ENCODE measurements around the gene CLK2.
"Not testable (repeated sequence)": the region's sequence is repeated elsewhere in the genome, so short reads cannot be mapped to it uniquely, and the experiment has no call there.

Gene CLK2

DNA sequence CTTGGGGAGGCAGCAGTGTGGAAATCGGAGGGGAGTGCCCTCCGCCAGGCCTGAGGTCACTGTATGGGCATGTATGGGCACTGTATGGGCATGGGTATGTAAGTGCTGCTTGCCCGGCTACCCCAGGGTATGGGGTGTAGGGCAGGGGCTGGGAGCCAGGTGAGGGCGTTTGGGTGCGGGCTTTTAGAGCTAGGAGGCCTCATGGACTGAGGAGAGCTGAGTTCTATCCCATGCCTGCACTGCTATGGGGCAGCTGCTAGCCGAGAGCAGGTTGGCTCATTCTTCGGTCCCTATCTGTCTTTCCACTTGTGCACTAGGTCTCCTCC is 22.6 kb upstream of the CLK2 start:
- DNase-seq: no peak

GRCh38 chr1:155295183-155295941 is 22.1 kb upstream of the CLK2 start:
- DNase-seq: no peak

- DNase-seq: no peak
Observed at GRCh38 chr1:155294520-155295182, 21.3 kb upstream of the CLK2 start.

DNA sequence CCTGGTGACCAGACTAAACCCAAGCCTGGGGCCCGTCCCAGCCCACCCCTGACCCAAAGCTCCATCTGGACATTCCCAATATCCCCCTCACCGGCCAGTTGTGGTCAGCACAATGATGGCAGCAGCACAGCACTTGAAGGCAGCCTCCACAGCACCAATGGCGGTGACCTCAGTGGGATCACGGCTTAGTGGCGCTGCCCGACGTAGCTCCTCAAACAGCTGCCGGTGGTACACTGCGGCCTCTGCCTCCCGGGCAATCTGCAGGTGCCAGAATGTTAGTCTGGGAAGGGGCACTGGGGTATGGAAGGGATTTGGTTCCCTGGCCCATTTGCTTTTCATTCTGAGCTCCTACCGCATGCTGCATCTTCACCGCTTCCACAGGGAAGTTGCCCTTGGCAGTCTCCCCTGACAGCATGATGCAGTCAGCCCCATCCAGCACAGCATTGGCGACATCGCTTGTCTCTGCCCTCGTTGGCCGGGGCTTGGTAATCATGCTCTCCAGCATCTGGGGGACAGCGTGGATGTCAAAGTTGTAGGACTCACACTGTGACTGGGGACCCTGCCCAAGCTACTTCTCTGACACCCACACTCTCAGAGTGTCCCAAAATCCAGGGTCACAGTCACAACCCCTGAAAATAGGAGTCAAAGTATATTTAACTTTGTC is 19.9 kb upstream of the CLK2 start:
- DNase-seq: no peak

DNA sequence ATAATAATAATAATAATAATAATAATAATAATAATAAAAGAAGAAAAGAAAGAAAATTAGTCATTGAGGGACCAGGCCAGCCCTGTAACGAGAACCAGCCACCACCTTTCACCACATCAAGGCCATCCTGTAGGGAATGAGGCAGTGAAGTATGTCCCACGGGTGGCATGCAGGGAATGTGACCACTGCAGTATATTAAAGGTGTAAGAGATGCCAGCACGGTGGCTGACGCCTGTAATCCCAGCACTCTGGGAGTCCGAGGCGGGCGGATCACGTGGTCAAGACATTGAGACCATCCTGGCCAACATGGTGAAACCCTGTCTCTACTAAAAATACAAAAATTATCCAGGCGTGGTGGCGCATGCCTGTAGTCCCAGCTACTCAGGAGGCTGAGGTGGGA is 17.7 kb upstream of the CLK2 start:
- not testable (repeated sequence) for DNase-seq

DNA sequence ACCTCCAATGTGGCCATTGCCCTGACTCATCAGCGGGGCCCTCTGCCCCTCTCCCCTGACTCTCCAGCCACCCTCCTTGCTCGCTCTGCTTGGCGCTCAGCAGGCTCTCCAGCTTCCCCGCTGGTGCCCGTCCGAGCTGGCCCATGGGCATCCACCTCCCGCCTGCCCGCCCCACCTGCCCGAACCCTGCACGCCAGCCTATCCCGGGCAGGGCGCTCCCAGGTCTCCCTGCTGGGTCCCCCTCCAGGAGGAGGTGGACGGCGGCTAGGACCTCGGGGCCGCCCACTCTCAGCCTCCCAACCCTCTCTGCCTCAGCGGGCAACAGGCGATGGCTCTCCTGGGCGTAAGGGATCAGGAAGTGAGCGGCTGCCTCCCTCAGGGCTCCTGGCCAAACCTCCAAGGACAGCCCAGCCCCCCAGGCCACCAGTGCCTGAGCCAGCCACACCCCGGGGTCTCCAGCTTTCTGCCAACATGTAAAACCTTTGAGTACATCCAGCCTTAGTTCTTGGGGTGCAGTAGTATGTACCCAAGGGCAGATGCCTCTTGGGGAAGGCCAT is 14.8 kb upstream of the CLK2 start:
- DNase-seq: no peak

DNA sequence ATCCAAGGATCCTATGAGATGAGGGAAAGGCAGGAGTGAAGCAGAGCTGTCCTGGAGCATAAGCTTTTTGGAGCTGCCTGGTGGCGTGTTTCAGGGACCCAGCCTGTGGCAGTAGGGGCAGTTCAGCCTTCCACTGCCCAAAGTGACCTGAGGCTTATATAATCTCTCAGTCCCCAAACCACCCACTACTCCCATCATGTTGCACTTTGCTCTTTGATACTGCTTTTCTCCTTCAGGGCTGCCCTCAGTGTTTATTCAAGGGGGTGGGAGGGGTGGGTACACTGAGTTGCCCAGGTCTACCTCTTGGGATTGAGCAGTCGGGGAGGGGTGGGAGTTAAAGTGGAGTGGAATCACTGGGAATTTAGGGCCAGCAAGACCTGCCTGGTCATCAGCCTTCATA is 13.2 kb upstream of the CLK2 start:
- DNase-seq: no peak

- DNase-seq: no peak
Observed at GRCh38 chr1:155285631-155286044, 12.3 kb upstream of the CLK2 start.

- DNase-seq: no peak
Observed at GRCh38 chr1:155285063-155285462, 11.8 kb upstream of the CLK2 start.

GRCh38 chr1:155284476-155284875 is 11.2 kb upstream of the CLK2 start:
- no peak for DNase-seq

GRCh38 chr1:155282488-155283091 is 9.3 kb upstream of the CLK2 start:
- no peak for DNase-seq

- no peak for DNase-seq
Observed at GRCh38 chr1:155279268-155279667, 6.0 kb upstream of the CLK2 start.

DNA sequence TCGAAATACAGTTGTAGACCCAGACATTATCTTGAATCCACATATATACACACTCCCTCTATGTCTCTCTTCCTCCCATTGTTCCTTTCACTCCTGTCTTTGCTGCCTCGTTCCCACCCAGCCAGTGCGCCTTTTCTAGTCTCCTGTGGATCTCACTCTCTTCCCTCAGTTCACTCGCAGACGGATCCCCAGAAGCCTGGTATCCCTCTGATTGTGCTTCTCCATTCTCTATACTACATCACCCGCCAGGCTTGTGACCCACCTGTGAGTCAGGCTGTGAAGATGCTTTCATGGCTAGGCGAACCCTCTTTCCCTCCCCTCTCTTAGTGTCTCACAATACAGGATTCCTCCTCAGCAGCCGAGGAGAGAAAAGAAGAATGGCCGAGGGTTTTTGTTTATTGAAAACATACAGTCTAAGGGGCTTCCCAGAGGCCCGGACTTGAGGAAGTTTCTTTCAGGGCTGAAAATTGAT is 5.4 kb upstream of the CLK2 start:
- DNase-seq: no peak

DNA sequence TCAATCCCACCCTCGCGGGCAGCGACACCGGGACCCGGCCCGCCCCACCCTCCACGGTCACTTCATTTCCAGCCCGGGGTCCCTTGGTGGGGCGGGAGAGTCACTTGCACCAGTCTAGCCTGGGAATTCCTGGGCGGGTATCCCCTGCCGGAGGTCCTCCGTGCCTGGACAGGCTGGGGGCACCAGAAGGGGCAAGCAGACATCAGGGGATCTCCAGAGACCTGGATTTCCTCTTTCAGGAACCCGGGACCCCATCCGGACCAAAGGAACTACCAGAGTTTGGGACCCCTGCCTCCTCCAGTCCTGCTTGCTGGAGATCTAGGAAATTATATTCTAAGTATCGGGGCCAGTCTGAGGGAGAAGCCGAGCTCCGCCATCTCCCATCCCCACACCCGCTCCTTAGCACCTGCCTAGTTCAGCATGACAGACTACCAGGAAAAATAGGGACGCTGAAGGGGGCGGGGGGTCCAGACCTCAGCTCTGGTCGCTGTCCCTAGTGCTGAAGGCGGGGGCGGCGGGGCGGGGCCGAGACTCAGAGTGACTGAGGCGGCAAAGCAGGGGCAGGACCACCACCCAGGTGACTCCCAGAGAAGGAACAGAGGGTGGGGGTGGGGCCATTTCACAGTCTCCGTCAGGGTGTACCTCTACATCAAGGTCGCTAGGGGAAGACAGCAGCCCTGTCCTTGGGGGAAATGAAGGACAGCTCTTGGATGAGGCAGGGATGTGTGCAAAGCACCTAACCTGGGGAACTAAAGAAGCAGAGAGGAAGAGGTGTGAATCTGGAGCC is 4.8 kb upstream of the CLK2 start:
- DNase-seq: peak; percentile 78

DNA sequence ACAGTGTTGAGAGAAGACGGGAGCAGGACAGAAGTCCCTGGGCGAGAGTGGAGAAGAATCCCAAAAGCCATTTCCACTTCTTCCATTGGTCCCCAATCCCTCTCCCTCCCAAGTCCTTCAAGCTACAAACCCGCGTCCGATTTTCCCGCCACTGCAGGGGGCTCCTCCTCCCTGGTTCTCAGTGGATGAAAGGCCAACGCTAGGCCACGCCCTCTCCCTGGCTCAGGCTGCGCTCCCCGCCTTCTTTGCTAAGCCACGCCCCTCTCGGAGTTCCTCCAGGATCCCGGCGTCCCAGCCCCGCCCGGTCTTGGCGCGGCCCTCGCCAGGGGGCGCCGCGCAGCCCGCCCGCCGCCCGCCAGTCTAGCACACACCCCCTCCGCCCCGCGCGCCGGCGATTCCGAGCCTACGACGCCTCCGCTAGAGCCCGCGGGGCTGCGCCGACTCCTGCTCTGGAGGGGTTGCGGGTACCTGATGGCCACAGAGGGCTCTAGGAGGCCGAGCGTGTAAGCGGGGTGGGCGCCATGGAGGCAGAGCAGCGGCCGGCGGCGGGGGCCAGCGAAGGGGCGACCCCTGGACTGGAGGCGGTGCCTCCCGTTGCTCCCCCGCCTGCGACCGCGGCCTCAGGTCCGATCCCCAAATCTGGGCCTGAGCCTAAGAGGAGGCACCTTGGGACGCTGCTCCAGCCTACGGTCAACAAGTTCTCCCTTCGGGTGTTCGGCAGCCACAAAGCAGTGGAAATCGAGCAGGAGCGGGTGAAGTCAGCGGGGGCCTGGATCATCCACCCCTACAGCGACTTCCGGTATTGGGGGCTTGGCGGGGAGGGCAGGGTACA is 4.0 kb upstream of the CLK2 start, which contains the start of gene HCN3:
TSS of gene HCN3 (plus strand) at position 394 of the 832 bp plus-strand sequence. CDS start at position 522, 128 bp downstream.
- peak; percentile 93 for DNase-seq

DNA sequence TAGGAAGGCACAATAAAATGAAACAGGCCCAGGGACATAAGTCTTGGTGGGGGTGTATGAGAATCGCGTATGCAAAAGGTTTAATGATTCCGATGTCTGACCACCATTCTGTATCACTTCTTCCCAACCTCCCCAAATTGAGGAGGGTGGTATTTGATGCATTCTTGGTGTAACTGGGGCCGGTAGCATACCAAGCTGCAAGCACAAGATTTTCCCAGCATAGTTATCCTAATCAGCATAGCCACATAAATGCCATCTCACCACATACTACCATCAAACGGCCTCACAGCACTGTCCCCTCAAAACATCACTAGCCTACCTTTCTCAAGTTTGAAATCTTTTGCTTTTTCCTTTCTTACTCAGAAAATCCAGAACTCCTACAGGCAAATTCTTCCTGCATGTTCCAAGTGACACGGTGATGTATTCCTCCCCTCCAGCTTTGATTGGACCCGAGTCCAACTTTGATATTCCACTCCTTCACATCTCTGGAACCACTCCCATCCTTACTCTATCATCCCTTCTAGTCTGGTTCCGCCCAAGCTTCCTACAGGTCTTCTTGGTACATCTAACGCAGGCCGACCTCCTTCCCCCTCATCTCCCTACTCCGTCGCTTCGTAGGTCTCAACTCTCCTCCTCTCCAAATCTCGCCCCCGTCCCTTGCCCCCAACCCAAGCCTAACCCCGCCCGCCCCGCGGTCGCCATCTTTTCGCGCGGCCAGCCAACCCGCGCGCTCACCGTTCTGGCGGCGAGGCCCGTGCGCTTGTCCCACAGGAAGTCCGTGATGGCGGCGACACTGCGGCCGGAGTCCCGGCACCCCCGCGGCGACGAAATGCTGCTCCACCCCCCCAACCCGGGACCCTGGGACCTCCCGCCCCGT is 600 bp downstream of the CLK2 start:
- DNase-seq: no peak

DNA sequence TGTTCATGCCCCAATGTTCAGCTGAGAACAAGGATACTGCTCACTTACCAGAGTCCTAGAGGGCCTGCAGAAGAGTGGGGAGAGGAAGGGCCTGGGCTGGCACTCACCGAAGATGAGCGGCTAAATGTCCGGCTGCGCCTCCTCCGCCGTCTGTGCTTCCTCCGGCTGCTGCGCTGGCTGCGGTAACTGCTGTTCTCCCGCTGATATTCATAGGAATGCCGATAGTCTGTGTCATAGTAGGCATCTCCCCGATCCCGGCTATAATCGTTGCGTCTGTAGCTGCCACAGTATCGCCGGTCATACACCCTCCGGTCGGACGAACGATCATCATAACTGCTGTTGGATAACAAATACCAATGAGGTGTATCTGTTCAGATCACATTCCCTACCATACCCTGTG is 3.9 kb downstream of the CLK2 start:
- DNase-seq: no peak

DNA sequence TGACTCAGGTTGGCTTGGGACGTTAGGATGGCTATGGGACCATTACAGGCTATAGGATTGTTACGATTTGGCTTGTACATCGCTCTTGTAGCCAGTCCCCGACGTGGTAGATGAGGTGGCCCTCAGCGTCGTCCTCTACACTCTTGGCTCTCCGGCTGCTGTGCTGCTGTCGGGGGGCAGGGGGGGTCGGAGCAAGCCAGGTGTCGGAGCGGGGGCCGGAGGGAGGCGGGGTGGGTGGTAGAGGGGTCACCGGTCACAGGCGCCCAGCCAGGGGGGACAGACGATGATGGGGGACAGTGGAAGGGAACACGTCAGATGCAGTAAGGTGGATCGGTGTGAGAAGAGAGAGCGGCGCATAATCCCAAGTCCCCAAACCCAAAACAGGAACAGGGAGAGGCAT is 4.7 kb downstream of the CLK2 start:
- DNase-seq: no peak

DNA sequence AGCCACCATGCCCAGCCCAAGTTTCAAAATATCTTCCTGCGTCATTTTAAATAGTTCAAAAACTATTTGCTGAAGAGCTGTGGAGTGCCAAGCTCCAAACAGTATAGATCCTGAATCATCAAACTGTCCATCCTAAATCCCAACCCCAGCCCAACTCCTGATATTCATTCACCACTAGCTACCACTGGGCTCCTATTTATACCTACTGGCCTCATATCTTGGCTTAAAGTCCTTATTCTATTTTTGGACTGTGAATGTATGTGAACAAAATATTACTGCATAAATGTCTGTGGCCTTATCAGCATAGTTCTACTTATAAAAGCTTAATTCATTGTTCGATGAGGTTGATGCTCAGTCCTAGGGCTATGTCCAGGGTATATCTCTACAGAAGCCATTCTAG is 5.9 kb downstream of the CLK2 start:
- DNase-seq: no peak

DNA sequence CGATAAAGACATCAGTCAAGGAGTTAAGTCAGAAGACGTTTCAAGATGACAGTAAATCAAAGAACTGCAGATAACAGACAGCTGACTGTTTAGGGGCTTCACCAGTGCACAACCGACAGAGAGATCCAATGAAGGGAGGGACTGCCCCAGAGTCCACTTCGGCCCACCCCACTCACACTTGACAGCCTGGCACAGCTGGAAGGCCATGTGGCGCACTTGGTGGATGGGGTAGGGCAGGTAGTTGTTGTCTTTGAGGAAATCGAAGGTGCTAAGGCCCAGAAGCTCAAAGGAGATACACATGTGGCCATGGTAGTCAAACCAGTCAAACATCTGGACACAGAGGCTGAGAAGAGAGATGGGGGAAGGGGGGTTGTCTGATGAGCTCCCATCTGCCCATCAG is 6.8 kb downstream of the CLK2 start:
- DNase-seq: no peak

- DNase-seq: no peak
Observed at GRCh38 chr1:155263067-155263466, 10.2 kb downstream of the CLK2 start.
